A549 (cell line): ENCODE data around the gene RPN2. TPM values are rescaled to one million over a fixed set of nuclear protein-coding genes. Genes with fewer than 3 reads are reported as not detected.

ENCODE experiments used
- ATAC-seq, 2 experiments: fragments of 200-7000 bp in 1 of 2; fragments of >200 bp in 1 of 2; cut with Nextera tagmentation in 1 of 2; cut with Tn5 transposase in 1 of 2; 3 replicates each; pipeline versions ENCODE4 v1.8.0 to v1.9.1; 2018 to 2020; ENCODE audit warnings: mild to moderate bottlenecking in 1 of 2, moderate library complexity in 1 of 2
- CTCF ChIA-PET: fragments of 300-600 bp; sonication (Branson Sonifier 250); formaldehyde crosslinking; extraction: SDS; loops from one replicate; lab custom pipeline; 2021; ENCODE audit warnings: antibody characterized with exemption, inconsistent platforms; lab: Yijun Ruan, JAX
- POLR2A ChIA-PET: fragments of 350-600 bp; formaldehyde crosslinking; extraction: SDS; loops from one replicate; lab custom pipeline; 2021; ENCODE audit warnings: antibody characterized with exemption, inconsistent platforms; lab: Yijun Ruan, JAX
- DNase-seq, 2 experiments: peaks; one replicate each; pipeline versions ENCODE4 v3.0.0 to v3.0.0-alpha.2; 2011 to 2016; ENCODE audit warnings: low read depth in 1 of 2, low spot score in 1 of 2
- FAIRE-seq: peaks from 2 replicates; lab custom pipeline; 2011; peaks lifted over from hg19 to GRCh38; lab: Jason Lieb, UNC
- H3K27ac ChIP-seq, 2 experiments: fragments of >200 bp; sonication (Bioruptor Twin); formaldehyde crosslinking; 3 replicates each; pipeline ENCODE4 v1.5.1; 2016 to 2017
- H3K4me1 ChIP-seq: fragments of >200 bp; sonication (Bioruptor Twin); formaldehyde crosslinking; 3 replicates; pipeline ENCODE4 v1.6.1; 2016
- H3K4me2 ChIP-seq: fragments of >200 bp; sonication (Bioruptor Twin); formaldehyde crosslinking; 3 replicates; pipeline ENCODE4 v1.6.1; 2016
- H3K4me3 ChIP-seq: fragments of >200 bp; sonication (Bioruptor Twin); formaldehyde crosslinking; 3 replicates; pipeline ENCODE4 v1.5.1; 2016
- H3K9me3 ChIP-seq: fragments of >200 bp; sonication (Bioruptor Twin); formaldehyde crosslinking; 3 replicates; pipeline ENCODE4 v1.6.1; 2016
- CEBPB ChIP-seq, 2 experiments: fragments of >200 bp in 1 of 2; sonication (Bioruptor Twin) in 1 of 2; formaldehyde crosslinking in 1 of 2; IDR thresholded peaks; 2 replicates each; pipeline ENCODE4 v1.6.1; 2012 to 2016
- CHD2 ChIP-seq: fragments of 150-350 bp; IDR thresholded peaks from 2 replicates; pipeline ENCODE4 v1.6.1; 2014; ENCODE audit warnings: low read length; ENCODE audit not compliant: partially characterized antibody
- HDAC2 ChIP-seq: fragments of 200-600 bp; sonication (generic); IDR thresholded peaks from 2 replicates; pipeline ENCODE4 v1.6.1; 2016
- HOXA7 ChIP-seq: fragments of 250-450 bp; sonication (Bioruptor Pico); IDR thresholded peaks from 2 replicates; pipeline ENCODE4 v1.5.0; 2020; ENCODE audit warnings: mild to moderate bottlenecking, moderate library complexity
- HOXB5 ChIP-seq: fragments of 250-450 bp; sonication (Bioruptor Pico); IDR thresholded peaks from 2 replicates; pipeline ENCODE4 v1.5.0; 2020; ENCODE audit warnings: mild to moderate bottlenecking, moderate library complexity
- JUN ChIP-seq, 2 experiments: fragments of >200 bp; sonication (Bioruptor Twin); formaldehyde crosslinking; IDR thresholded peaks; 2 replicates in 1 of 2; 3 replicates in 1 of 2; pipeline ENCODE4 v1.6.1; 2016 to 2017
- KDM1A ChIP-seq: fragments of 200-600 bp; sonication (generic); IDR thresholded peaks from 2 replicates; pipeline ENCODE4 v1.6.1; 2016; ENCODE audit warnings: low read depth, mild to moderate bottlenecking
- KDM5A ChIP-seq: fragments of 200-600 bp; sonication (generic); IDR thresholded peaks from 2 replicates; pipeline ENCODE4 v1.6.1; 2016; ENCODE audit warnings: antibody characterized with exemption, mild to moderate bottlenecking
- MAFK ChIP-seq: fragments of 450-650 bp; IDR thresholded peaks from 2 replicates; pipeline ENCODE4 v1.6.1; 2014; ENCODE audit not compliant: partially characterized antibody
- NPAS2 ChIP-seq: fragments of 250-450 bp; sonication (Bioruptor Pico); IDR thresholded peaks from 2 replicates; pipeline ENCODE4 v1.8.0; 2022; ENCODE audit warnings: mild to moderate bottlenecking, moderate library complexity, borderline replicate concordance
- PHF8 ChIP-seq: fragments of 200-600 bp; sonication (generic); IDR thresholded peaks from 2 replicates; pipeline ENCODE4 v1.6.1; 2016; ENCODE audit warnings: low read depth, mild to moderate bottlenecking, antibody characterized with exemption, moderate library complexity, borderline replicate concordance
- POLR2AphosphoS2 ChIP-seq: conservative IDR thresholded peaks from 2 replicates; pipeline ENCODE4 v1.6.1; 2012; ENCODE audit warnings: low read length, improper control_type of control experiment, inconsistent platforms
- RCOR1 ChIP-seq: fragments of 150-350 bp; IDR thresholded peaks from 2 replicates; pipeline ENCODE4 v1.6.1; 2014; ENCODE audit warnings: antibody characterized with exemption, low read length, low read depth
- RFX5 ChIP-seq: fragments of 450-650 bp; IDR thresholded peaks from 2 replicates; pipeline ENCODE4 v1.7.1; 2014; ENCODE audit warnings: antibody characterized with exemption, mild to moderate bottlenecking, moderate library complexity
- TP53 ChIP-seq: fragments of 250-450 bp; sonication (Bioruptor Pico); IDR thresholded peaks from 2 replicates; pipeline ENCODE4 v1.5.0; 2021; ENCODE audit warnings: mild to moderate bottlenecking, moderate library complexity
- ZSCAN20 ChIP-seq: fragments of 250-450 bp; sonication (Bioruptor Pico); IDR thresholded peaks from 2 replicates; pipeline ENCODE4 v1.8.0; 2022; ENCODE audit warnings: mild to moderate bottlenecking, moderate library complexity
- WGBS: methylation state at CpG from one replicate; pipeline ENCODE4 v1.1.6; 2017; ENCODE audit errors: missing lambda C conversion rate; 5-methylcytosine and 5-hydroxymethylcytosine counted together
- polyA plus RNA-seq, 4 experiments: library from polyadenylated mRNA; depleted of rRNA in 3 of 4; stranded (reverse); fragments of >200 nt; fragmentation: RNase III in 1 of 4; extraction: RNeasy Plus Mini Kit Qiagen cat#74134 plus additional on column Dnase treatment in 1 of 4; gene quantifications; 2 replicates in 3 of 4; 3 replicates in 1 of 4; pipeline ENCODE4 v1.2.3, GENCODE V29; 2011 to 2017
- TF ChIP-seq, protein P1 (sequence below): IDR thresholded peaks from 2 replicates; pipeline ENCODE4 v1.6.1; 2012; ENCODE audit warnings: low read depth, borderline replicate concordance
- TF ChIP-seq, protein P2 (sequence below): fragments of >200 bp; sonication (Bioruptor Twin); formaldehyde crosslinking; IDR thresholded peaks from 3 replicates; pipeline ENCODE4 v1.6.1; 2016
- TF ChIP-seq, protein P3 (sequence below): fragments of 250-450 bp; sonication (Bioruptor Pico); IDR thresholded peaks from 2 replicates; pipeline ENCODE4 v1.5.0; 2021; ENCODE audit warnings: mild to moderate bottlenecking, moderate library complexity, borderline replicate concordance
- TF ChIP-seq, protein P4 (sequence below): fragments of 250-450 bp; sonication (Bioruptor Pico); IDR thresholded peaks from 2 replicates; pipeline ENCODE4 v1.5.0; 2020; ENCODE audit warnings: low read depth, mild to moderate bottlenecking, moderate library complexity
- TF ChIP-seq, protein P5 (sequence below): IDR thresholded peaks from 2 replicates; pipeline ENCODE4 v1.6.1; 2012

The RPN2 gene
- polyA plus RNA-seq, 2 of the 4 experiments (the other 2 are of a cell fraction): 282 to 391 TPM

DNA sequence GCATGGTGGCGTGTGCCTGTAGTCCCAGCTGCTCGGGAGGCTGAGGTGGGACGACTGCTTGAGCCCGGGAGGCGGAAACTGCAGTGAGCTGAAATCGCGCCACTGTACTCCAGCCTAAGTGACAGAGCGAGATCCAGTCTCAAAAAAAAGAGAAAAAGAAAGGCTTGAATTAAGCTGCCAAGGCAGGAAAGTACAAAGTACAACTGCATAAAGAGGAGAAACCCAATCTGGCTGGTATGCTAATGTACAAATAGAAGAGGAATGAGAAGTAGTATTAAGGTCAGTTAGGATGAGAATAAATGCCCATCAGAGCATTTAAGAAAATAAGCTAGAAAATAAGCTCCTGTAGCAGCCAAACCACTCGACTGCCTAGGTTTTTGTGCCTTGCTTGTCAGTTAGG, 23.1 kb upstream of the RPN2 start (continued):
- TF ChIP-seq, protein P1, sequence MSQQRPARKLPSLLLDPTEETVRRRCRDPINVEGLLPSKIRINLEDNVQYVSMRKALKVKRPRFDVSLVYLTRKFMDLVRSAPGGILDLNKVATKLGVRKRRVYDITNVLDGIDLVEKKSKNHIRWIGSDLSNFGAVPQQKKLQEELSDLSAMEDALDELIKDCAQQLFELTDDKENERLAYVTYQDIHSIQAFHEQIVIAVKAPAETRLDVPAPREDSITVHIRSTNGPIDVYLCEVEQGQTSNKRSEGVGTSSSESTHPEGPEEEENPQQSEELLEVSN: no peak
- TF ChIP-seq KDM5A (no peak), HDAC2 (no peak), CHD2 (no peak)

DNA sequence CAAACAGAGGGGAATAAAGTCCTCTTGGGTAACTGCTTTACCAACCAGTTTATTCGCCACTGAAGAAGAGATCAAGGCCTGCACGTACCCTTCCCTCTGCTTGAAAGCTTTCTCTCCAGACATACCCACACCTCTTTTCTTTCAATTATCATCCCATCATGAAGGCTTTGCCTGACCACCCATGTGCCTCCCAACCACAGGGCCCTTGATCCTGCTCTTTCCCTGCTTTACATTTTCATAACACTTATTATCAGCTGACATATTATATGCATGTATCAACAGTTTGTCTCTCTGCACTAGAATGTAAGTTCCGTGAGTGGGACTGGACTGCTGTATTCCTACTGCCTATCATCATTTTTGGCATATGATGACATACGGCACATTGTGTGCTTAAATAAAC, 20.9 kb upstream of the RPN2 start:
- no peak overlapping the region for H3K4me2 ChIP-seq
- CTCF ChIA-PET: interaction anchor here (1.0 to 1.1 kb wide), 3 partner anchors 20 to 38 kb away, joined by 3 to 5 read pairs (median 4); partner anchors contain the start of genes MROH8 and RPN2
- FAIRE-seq (no peak), ATAC-seq (no peak), DNase-seq (no peak)
- TF ChIP-seq, protein P2, sequence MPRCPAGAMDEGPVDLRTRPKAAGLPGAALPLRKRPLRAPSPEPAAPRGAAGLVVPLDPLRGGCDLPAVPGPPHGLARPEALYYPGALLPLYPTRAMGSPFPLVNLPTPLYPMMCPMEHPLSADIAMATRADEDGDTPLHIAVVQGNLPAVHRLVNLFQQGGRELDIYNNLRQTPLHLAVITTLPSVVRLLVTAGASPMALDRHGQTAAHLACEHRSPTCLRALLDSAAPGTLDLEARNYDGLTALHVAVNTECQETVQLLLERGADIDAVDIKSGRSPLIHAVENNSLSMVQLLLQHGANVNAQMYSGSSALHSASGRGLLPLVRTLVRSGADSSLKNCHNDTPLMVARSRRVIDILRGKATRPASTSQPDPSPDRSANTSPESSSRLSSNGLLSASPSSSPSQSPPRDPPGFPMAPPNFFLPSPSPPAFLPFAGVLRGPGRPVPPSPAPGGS: no peak
- TF ChIP-seq PHF8 (no peak), CEBPB (IDR thresholded peaks at IDR 0.05) (no peak), KDM1A (no peak), POLR2AphosphoS2 (no peak), RCOR1 (no peak), TP53 (no peak), ZSCAN20 (CRISPR knock-in tag) (no peak), CHD2 (no peak), RFX5 (no peak), NPAS2 (no peak), MAFK (no peak), HOXB5 (CRISPR knock-in tag) (no peak), HOXA7 (CRISPR knock-in tag) (no peak), JUN (IDR thresholded peaks at IDR 0.05) (no peak)
- TF ChIP-seq, protein P3, sequence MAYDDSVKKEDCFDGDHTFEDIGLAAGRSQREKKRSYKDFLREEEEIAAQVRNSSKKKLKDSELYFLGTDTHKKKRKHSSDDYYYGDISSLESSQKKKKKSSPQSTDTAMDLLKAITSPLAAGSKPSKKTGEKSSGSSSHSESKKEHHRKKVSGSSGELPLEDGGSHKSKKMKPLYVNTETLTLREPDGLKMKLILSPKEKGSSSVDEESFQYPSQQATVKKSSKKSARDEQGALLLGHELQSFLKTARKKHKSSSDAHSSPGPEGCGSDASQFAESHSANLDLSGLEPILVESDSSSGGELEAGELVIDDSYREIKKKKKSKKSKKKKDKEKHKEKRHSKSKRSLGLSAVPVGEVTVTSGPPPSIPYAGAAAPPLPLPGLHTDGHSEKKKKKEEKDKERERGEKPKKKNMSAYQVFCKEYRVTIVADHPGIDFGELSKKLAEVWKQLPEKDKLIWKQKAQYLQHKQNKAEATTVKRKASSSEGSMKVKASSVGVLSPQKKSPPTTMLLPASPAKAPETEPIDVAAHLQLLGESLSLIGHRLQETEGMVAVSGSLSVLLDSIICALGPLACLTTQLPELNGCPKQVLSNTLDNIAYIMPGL (CRISPR knock-in tag): no peak
- TF ChIP-seq, protein P4, sequence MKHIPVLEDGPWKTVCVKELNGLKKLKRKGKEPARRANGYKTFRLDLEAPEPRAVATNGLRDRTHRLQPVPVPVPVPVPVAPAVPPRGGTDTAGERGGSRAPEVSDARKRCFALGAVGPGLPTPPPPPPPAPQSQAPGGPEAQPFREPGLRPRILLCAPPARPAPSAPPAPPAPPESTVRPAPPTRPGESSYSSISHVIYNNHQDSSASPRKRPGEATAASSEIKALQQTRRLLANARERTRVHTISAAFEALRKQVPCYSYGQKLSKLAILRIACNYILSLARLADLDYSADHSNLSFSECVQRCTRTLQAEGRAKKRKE (CRISPR knock-in tag): no peak
- TF ChIP-seq, protein P5, sequence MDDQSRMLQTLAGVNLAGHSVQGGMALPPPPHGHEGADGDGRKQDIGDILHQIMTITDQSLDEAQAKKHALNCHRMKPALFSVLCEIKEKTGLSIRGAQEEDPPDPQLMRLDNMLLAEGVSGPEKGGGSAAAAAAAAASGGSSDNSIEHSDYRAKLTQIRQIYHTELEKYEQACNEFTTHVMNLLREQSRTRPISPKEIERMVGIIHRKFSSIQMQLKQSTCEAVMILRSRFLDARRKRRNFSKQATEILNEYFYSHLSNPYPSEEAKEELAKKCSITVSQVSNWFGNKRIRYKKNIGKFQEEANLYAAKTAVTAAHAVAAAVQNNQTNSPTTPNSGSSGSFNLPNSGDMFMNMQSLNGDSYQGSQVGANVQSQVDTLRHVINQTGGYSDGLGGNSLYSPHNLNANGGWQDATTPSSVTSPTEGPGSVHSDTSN: no peak
- TF ChIP-seq, protein P1: no peak
- POLR2A ChIA-PET: no interaction called here
- no peak overlapping the region for H3K4me3 ChIP-seq
- no peaks in the 10 kb centered on the region for H3K4me1 ChIP-seq
- H3K9me3 ChIP-seq: no peaks in the 10 kb centered on the region
- no peak overlapping the region for H3K27ac ChIP-seq
- WGBS: 92% methylated on average over 4 of the region's 4 CpGs
